ENCODE measurements around the gene TBC1D30.

DNA sequence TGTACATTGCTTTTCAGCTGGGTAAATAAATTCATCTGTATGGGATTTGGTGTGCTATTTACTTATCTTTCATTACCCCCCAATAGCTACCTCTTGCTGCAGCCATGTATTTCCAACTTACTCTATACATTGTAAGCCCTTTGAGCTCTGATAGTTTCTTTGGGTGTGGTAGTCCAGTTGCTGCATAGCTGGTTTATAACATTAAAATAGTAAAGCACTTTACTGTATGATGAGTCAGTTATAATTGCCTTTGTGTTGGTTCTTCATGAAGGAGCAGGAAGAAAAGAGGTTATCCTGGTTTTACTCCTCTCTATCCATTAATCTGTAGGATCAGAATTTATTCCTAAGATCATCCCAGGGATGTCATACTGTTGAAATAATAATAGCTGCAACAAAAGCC is 15.7 kb downstream of the TBC1D30 start:
- TF ChIP-seq, protein P1, sequence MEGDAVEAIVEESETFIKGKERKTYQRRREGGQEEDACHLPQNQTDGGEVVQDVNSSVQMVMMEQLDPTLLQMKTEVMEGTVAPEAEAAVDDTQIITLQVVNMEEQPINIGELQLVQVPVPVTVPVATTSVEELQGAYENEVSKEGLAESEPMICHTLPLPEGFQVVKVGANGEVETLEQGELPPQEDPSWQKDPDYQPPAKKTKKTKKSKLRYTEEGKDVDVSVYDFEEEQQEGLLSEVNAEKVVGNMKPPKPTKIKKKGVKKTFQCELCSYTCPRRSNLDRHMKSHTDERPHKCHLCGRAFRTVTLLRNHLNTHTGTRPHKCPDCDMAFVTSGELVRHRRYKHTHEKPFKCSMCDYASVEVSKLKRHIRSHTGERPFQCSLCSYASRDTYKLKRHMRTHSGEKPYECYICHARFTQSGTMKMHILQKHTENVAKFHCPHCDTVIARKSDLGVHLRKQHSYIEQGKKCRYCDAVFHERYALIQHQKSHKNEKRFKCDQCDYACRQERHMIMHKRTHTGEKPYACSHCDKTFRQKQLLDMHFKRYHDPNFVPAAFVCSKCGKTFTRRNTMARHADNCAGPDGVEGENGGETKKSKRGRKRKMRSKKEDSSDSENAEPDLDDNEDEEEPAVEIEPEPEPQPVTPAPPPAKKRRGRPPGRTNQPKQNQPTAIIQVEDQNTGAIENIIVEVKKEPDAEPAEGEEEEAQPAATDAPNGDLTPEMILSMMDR (IDR thresholded peaks at IDR 0.05; ENCODE audit: insufficient read depth, low read depth, low read length), result no peak
- no peak for TF ChIP-seq EZH2 (IDR thresholded peaks at IDR 0.05; ENCODE audit: insufficient read depth, low read length)

All from astrocyte (in vitro differentiated cells and primary cell).